Left cardiac atrium (tissue), 4 donors: ENCODE results near the gene FHAD1. TPM values are rescaled to one million over a fixed set of nuclear protein-coding genes. Genes with fewer than 3 reads are reported as not detected.

Experiments
- ATAC-seq, 2 donors: fragments of 200-7000 bp; cut with Tn5 transposase; one replicate each; pipeline ENCODE4 v1.9.1; 2020; ENCODE audit warnings: mild to moderate bottlenecking in 2 of 2, moderate library complexity in 2 of 2
- DNase-seq: peaks from one replicate; pipeline ENCODE4 v3.0.0-alpha.2; 2020
- intact Hi-C, 2 donors: fragments of 100-400 bp; cut with DNase I; formaldehyde crosslinking; loops; one replicate each; pipeline versions ENCODE4 v1.14.1 to v1.15.1; 2022 to 2023
- total RNA-seq, 2 donors: library from RNA; stranded (reverse); fragmentation: NEBNext Ultra II Directional; extraction: Animal tissue kit (Norgen Biotek cat#: 25700); gene quantifications; one replicate each; pipeline ENCODE4 v1.2.1, GENCODE V29; 2021
- donor health status: DM: no; HTN: yes; CAD: no.
- donor health status: DM: no; HTN: yes; CAD: no; lungs with severe emphysema.
- donor health status: DM: yes; HTN: yes; CAD: no.
- donor health status: Dilated cardiomyopathy.

Gene FHAD1
- total RNA-seq, 2 donors from 2014 or later = 0.47 TPM; not detected in 1

DNA sequence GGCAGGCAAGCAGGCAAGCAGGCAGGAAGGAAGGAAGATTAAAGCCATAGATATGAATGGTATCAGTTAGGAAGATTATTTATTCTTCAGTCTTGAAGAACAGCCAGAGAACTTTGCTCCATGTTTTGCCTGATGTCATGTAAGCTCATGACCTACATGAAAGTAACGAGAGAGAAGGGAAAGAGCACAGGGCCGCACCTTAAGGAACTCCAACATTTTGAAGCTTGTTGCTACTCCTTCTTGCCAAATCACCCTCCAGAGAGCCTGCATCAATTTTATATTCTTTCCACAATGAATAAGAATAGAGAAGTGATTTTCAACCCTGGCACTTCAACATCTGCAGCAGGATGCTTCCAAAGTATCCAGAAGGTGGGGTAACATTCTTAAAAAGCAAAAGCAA lies 84.7 kb downstream of the FHAD1 start:
- DNase-seq (no peak), ATAC-seq (no peak)
- intact Hi-C loops = no loop called here

DNA sequence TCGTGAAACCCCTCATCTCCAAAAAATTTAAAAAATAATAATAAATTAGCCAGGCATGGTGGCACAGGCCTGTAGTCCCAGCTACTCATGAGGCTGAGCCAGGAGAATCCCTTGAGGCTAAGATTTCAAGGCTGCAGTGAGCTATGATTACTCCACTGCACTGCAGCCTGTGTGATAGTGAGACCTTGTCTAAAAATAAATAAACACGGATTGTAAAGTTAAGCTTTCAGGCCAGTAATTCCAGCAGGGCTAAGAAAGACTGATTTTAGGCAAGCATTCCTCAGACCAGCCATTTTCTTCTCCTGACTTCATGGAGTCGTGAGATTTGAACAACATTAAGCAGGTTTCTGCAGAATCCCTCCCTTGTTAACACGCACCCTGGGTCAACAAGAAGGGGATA lies 85.5 kb downstream of the FHAD1 start:
- DNase-seq (no peak), ATAC-seq (no peak)
- intact Hi-C loops = no loop called here

DNA sequence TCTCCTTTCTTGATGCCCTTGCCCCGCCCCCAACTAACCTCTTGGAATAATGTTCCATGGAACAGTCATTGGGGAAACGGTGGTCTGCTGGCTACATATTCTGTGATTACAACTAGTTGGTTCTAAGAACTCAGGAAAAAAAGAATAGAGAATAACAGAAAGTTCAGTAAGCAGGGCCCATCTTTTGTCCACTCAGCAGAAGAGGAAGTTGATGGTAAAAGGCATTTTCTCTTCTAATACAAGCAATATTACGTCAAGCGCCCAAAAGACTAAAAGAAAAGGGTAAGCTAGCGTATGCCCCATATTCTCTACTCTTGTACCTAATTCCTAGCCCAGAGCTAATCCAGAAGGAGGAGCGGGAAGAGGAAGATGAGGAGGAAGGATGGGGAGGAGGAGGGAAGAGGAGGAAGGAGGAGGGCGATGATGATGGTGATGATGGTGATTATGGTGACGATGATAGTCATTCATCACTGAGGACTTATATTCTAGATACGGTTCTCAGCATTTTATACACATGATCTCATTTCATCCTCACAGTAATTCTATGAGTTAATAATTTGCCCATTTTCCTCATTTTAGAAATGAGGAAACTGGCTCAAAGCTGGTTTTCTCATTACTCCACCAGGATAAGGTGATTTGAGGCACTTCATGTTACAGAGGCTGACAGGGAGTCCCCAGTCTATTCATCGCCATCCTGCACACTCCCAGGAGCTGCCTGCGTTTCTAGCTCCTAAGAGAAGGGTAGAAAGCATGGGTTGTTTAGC lies 86.1 kb downstream of the FHAD1 start:
- DNase-seq (no peak), ATAC-seq (no peak)
- intact Hi-C loops = no loop called here

DNA sequence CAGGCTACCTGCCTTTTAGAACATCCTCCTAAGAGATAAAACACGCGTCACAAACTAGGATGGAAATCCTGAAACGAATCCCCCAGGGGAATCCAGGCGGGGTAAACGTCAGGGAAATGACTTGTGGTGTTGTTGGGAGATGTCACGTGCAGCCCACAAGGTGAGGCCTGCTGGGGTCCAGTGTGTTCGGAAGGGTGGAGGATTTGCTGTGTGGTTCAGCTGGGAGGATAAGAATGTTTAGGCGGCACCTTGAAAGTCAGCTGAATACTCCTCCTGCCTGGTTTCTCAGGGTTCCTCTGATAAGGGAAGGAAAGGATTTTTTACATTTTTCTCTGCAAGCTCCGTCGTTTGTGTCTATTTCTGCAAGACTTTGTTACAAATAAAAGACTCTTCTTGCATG lies 88.0 kb downstream of the FHAD1 start:
- intact Hi-C loops = loop anchor here in 1 of 2 donors (5.0 kb wide), 1 partner anchor 72 kb away; the partner anchor contains the start of gene EFHD2
- no peak for ATAC-seq
- no peak for DNase-seq

DNA sequence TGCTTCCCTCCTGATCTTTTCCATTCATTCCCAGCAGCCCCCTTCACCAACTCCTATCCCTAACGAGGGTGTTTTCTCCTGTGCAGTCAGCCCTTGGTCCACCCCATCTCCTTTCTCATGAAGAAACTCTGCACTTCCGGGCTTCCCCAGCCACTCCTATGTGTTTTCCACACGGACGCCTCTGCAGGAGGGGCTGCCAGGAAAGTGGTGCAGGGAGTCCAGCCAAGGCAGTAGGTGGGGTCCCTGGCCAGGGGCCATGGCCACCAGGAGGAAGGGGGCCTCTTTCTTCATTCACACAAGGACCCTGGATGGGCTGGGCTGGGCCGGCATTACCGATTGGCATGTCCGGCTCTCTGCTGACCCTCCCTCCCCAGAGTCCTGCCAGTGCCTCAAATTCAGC lies 89.8 kb downstream of the FHAD1 start:
- DNase-seq = peak; percentile 67
- intact Hi-C loops = loop anchor here in 1 of 2 donors (5.0 kb wide), 1 partner anchor 70 kb away; the partner anchor contains the start of gene EFHD2
- peak in 1 of 2 donors; percentile 37 for ATAC-seq

DNA sequence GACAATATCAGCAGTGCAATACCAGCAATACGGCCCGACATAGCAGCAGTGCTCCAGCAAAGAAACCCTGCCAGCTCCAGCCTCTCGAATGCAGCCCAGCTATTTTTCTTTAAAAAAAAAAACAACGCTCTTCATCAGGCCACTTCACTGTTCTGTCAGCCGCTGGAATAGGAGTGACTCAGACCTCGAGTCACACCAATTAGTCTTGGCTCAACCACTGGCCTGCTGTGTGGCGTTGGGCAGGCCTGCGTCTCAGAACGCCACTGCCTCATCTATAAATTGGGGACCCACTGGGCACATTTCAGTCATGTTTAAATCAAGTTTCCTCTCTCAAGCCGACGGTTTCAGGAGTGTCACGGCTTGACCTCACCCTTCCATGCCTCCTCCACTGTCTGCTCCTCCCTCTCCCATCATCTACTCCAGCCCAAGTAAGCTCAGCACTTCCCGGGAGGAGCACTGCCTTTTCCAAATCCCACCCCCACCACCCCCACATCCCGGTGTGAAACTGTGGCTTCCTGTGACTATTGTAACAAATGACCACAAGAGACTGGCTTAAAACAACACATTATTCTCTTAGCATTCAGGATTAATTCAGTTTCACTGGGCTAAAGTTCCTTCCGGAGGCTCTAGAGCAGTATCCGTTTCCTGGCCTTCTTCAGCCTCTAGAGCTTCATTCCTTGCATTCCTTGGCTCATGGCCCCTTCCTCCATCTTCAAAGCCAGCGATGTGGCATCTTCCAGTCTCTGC lies 90.8 kb downstream of the FHAD1 start:
- DNase-seq = peak; percentile 51
- ATAC-seq = peak; percentile 80 to 81
- intact Hi-C loops = loop anchor here in 1 of 2 donors (5.0 kb wide), 1 partner anchor 69 kb away; the partner anchor contains the start of gene EFHD2

DNA sequence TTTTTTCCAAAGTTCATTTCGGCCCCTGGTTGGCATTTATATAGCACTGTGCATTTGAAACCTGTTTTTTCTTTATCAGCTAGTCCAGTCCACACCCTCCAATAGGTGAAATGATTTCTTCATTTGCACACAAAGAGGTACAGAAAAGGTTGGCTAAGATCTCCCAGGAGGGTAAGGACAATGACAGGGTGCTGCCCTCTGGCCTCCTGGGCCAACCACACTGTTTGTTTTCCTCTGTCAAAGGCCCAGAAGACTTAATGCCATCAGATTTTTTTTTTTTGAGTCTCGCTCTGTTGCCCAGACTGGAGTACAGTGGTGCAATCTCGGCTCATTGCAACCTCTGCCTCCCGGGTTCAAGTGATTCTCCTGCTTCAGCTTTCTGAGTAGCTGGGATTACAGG lies 92.5 kb downstream of the FHAD1 start:
- ATAC-seq (no peak), DNase-seq (no peak)
- intact Hi-C loops = loop anchor here in 1 of 2 donors (5.0 kb wide), 1 partner anchor 68 kb away; the partner anchor contains the start of gene EFHD2

DNA sequence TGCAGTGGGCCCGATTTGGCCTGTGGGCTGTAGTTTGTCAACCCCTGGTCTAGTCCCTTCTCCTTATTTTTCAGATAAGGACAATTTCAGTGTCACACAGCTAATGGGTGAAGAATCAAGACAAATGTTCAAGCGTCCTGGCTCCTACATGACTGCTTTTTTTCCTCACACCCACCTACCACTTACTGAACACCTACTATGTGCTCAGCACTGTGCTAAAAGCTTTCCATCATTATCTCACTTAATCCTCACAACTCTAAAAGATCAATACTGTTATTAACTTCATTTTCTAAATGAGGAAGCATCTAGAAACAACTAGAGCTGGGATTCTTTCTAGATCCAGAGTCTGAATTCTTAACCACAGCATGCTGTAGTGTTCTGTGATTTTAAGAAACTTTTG lies 94.2 kb downstream of the FHAD1 start:
- intact Hi-C loops = no loop called here
- no peak for DNase-seq
- no peak for ATAC-seq

DNA sequence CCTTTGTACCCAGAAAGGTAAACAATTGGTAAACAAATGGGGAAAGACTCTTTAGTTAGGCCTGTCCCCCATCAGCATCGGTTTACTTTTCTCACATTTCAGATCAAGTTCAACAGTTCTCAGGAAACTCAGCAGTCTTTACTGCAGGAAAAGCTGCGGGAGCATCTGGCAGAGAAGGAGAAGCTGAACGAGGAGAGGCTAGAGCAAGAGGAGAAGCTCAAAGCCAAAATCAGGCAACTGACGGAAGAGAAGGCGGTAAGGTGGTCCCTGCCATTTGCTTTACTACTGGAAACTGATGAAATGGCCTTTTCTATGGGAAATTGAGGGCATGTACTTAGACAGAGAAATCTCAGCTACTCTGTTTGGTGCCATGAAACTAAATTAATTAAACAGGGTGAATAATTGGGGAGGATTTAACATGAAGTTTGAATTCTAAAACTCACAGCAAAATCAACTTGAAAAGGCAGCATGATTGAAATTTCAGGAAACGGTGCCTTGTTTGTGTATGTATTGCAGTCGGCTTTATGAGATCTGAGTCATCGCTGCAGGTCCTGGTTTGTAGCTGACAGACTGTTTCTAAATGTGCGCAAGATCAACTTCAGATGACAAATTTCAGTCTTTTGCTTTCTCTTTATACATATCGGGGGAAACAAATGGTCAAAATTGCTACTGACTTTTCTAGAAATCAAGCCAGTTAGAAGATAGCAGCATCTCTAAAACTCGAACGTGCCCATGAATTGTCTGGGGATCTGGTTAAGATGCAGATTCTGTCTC lies 94.8 kb downstream of the FHAD1 start:
- intact Hi-C loops = no loop called here
- ATAC-seq = no peak
- no peak for DNase-seq

DNA sequence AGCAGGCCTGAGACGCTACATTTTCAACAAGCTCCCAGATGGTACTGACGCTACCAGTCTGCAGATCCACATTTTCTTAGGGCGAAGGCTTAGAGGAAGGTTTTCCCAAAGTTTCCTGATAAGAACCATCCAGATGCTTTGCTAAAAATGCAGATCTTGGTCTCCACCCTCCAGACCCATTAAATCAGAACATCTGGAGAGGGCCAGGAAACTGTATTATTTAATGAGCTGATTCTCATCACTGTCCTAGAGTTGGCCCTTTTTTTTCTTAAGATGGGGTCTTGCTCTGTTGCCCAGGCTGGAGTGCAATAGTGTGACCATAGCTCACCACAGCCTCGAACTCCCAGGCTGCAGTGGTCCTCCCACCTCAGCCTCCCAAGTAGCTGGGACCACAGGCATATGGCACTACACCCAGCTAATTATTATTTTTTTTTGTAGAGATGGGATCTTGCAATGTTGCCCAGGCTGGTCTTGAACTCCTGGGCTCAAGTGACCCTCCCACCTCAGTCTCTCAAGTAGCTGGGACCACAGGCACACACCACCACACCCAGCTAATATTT lies 95.5 kb downstream of the FHAD1 start:
- intact Hi-C loops = no loop called here
- no peak for DNase-seq
- ATAC-seq = no peak

DNA sequence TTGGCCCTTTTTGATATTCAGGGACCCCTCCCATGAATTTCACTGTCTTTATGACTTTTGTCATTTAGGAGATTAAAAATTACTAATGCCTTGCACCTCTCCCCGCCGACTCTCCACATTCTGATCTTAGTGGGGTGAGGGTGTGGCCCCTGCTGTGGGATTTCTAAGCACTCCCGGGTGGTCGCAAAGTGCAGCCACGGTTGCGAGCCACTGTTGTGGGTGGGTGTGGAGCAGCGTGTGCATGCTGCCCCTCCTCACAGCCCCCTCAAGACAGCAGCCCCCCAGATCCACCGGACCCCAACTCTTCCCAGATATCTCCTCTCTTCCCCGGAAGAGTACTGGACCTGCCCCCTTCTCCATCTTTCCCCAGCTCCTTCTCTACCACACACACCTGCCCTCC lies 96.1 kb downstream of the FHAD1 start:
- DNase-seq (no peak), ATAC-seq (no peak)
- intact Hi-C loops = no loop called here

DNA sequence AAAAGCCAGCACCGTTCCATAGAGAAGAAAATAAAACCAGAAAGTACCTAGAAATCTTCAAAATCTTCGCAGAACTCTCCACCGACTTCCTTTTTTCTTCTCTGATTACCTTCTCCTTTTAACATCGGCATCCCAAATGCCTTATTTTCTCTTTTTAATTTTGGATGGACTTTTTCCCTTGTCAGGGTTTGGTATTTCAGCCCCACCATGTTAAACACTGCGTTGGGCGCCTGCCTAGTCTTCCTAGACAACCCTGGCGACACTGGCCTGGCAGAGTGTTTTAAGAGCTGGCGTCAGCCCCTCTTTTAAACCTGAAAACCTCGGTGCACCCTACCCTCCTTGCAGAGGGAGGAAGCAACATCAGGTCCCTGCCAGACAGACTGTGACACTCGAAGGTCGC lies 96.7 kb downstream of the FHAD1 start:
- peak; percentile 79 to 87 for ATAC-seq
- intact Hi-C loops = no loop called here

DNA sequence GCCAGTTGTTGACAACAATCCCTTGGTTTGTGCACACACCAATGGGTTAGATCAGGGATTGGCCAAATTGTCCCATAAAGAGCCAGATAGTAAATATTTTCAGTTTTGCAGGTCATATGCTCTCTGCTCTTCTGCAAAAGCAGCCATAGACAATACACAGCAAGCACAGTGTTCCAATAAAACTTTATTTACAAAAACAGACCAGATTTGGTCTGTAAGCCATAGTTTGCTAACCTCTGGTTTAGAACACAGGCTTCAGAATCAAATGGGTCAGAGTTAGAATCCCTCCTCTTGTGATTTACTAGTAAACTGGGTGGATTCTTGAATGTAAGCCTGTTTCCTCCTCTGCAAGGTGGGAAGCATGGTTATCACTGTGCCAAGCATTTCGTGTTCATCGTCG lies 97.4 kb downstream of the FHAD1 start:
- ATAC-seq (no peak), DNase-seq (no peak)
- intact Hi-C loops = no loop called here

More for the DNA sequence above, 96.7 kb downstream of the FHAD1 start:
- peak; percentile 84 for DNase-seq

DNA sequence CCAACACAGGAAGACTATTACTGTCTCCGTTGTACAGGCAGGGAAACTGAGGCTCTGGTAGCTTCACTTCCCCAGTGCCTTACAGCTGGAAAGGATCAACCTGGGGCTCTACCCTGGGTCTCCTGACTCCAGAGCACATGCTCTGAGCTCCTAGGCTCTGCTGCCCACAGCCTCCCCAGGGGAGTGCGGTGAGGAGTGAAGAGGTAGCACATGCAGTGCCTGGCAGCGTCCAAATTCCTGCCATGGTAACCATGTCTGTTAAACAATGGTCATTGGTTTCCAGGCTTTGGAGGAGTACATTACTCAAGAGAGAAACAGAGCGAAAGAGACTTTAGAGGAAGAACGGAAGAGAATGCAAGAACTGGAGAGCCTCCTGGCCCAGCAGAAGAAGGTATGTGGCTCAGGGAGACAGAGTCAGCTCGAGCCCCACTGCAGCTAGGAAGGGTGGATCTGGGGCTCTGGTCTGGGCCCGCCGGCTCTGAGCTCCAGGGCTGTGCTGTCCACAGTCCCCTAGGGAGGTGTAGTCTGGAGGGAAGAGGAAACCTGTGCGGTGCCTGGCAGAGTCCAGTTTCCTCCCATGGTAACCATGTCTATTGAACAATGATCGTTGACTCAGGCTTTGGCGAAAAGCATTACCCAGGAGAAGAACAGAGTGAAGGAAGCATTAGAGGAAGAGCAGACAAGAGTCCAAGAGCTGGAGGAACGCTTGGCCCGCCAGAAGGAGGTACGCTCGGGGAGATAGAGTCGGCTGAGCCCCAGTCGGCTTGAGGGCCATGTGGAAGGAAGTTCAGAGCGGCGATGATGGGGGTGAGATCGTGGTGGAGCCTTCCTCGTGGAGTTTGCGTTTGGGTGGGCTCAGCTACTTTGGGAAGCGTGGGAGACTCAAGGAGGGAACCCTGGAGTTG lies 98.0 kb downstream of the FHAD1 start:
- ATAC-seq (peak in 1 of 2 donors; percentile 23), DNase-seq (no peak)
- intact Hi-C loops = no loop called here

DNA sequence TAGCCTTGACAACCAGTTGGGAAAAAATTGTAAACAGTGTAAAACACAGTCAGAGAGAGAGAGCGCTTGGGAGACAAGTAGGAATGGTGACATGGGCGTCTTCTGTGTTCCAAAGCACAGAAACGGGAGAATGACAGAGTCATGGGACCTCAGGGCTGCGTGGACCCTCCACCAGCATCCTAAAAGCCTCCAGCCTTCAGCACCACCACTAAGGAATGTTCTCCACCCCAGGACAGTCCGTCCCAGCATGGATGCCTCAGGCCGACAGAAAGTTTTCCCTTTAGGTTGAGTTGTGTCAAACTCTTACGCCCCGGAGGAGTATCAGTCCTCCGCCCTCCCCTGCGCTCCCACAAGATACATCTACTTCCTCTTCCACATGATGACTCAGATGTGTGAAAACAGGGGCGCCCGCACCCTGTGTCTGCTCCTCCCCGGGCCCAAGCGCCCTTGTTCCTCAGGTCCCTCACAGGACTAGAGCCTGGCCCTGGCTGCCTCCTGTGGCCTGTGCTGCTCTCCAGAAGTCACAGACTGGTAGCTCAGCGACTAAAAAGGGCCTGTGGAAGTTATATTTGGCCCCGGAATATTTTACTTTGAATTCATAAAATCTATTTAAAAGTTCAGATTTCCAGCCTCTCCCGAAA lies 98.8 kb downstream of the FHAD1 start:
- DNase-seq (peak; percentile 64), ATAC-seq (peak; percentile 60 to 63)
- intact Hi-C loops = no loop called here

DNA sequence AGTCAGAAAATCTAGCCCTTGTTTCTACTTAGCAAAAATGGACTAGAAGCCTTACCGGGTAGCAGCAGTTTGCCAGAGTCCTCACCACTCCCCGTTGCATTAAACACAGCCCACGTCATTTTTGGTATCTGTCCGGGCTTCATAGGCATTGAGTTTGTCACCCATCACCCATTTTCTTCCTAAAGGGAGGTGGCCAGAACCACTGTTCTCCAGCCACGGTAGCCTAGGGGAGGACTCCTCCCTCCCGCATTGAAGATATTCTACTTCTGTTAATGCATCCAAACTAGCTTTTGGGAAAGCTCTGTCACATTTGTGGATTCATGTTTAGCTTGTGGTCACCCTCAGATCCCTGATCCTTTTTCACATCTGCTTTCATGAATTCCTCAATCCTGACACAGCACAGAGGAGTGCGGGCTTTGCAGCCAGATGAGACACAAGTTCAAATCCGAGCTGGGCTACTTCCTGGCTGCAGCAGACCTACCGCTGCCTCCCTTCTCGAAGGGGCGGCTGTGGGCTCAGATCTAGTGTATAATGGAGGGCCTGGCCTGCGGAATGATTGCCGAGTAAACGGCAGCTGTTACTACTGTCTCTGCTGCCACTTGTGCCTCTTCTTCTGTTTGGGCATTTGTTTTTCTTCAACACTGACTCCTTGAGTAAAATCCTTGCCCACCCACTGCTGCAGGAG lies 99.5 kb downstream of the FHAD1 start:
- DNase-seq = no peak
- no peak for ATAC-seq
- intact Hi-C loops = no loop called here

DNA sequence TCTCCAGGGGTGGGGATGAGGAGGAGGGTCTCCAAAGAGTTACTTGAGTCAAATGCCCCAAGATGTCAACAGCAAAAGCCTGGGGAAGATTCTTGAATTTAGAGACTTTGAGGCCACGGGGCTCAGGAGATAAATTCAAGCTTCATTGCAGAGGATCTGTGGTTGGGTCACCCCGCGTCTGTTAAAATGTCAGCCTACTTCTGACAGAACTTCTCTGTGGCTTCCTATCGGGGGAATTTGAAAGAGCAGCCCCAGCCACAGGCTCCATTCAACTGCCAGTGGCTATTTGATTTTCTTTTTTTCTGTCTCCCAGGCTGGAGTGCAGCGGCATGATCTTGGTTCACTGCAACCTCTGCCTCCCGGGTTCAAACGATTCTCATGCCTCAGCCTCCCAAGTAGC lies 100.2 kb downstream of the FHAD1 start:
- ATAC-seq (no peak), DNase-seq (no peak)
- intact Hi-C loops = no loop called here
